Islet precursor cell (in vitro differentiated cells): ENCODE measurements around the gene EFCAB14.
"Not testable (repeated sequence)": the region's sequence is repeated elsewhere in the genome, so short reads cannot be mapped to it uniquely, and the experiment has no call there.

Source experiments
- DNase-seq: peaks from one replicate; pipeline ENCODE4 v3.0.0-alpha.2; 2018

The EFCAB14 gene

DNA sequence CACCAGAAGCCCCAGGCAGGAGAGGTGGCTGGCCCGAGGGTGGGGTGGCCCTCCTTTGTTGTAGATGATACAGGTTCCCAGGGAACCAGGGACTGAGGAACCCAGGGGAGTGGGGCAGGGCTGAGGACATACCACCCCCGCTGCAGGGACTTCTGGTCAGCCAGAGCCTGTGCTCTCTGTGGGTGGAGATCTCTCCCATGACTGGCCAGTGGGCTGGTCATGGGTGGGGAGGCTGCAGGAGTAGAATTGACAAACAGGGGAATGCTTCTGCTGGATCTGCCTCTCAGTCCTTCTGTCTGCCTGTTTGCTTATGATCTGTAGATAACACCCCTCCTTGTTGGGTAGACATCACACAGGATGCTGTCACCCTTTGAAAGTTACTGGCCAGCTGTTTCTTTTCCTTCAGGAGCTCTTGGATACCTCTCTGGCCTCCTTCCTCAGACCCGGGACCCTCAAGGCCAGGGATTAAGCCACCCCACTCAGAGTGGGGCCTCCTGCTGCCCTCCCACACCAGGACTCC is 2.8 kb upstream of the EFCAB14 start:
- DNase-seq: no peak

- DNase-seq: no peak
These were observed 2.3 kb upstream of the EFCAB14 start for GRCh38 chr1:46721204-46721603.

GRCh38 chr1:46720319-46720718 is 1.4 kb upstream of the EFCAB14 start:
- DNase-seq: not testable (repeated sequence)

DNA sequence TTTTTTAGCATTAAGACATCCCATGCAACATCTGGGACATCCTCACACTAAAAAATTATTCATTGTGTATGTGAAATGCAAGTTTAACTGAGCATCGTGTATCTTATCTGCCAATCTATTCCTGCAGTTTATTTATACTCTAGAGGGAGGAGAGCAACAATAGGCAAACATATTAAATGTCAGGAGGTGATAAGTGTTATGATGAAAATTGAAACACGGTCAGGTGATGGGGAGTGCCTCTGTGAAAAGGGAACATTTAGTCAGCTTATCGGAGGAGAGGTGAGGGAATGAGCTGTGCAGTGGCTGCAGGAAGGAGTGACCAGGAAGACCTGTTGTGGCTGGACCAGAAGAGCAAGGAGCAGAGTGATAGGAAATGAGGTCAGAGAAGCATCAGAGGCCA is 775 bp upstream of the EFCAB14 start:
- peak; percentile 59 for DNase-seq

GRCh38 chr1:46718340-46718726 is 581 bp downstream of the EFCAB14 start:
- no peak for DNase-seq

GRCh38 chr1:46717654-46718053 is 1.3 kb downstream of the EFCAB14 start:
- no peak for DNase-seq

DNA sequence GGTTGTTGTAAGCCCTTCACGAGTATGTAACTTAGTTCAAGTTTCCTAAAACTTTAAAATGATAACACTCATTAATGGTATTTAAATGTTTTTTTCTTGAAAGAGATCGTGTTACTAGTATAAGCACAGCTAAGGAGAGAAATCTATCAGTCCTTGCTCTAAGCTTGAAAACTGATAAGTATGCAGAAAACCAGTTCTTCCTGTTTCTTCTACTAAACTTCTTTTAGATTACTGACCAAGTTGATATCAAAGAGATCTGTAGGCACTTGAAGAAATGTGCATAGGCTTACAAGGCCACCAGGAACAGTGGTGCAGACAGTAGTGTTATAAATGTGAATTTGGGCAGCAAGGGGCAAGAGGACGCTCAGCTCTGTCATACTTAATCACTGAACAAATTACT is 3.9 kb downstream of the EFCAB14 start:
- DNase-seq: no peak

DNA sequence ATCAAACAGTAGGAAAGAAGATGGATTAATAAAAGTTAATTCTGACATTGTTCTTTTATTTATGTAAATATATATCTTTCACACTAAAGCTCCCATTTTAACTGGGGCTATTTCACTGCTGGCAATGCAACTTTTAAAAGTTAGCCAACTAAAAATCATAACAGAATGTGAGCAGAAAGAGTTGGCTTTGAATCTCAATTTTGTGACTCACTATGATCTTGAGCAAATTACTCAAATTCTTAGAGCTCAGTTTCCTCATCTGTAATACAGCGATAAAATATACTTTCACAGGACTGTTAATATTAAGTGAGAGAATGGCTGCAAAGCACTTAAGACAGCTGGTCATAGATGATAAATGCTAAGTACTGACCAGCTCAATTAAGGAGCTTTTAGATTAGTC is 10.8 kb downstream of the EFCAB14 start:
- DNase-seq: no peak

DNA sequence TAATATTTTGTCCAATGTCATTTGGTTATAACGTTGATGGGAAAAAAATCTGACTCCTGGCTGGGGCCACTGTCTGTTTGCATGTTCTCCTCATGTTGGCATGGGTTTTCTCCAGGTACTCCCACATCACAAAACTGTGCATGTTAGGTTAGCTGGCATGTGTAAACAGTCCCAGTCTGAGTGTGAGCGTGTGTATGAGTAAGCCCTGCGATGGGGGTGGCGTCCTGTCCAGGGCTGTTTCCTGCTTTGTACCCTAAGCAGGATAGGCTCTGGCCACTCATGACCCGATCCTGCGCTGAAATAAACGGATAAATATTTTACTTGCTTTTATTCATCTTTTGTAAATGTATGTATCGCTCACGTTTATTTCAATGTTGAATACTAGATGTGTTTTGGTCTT is 13.5 kb downstream of the EFCAB14 start:
- no peak for DNase-seq

DNA sequence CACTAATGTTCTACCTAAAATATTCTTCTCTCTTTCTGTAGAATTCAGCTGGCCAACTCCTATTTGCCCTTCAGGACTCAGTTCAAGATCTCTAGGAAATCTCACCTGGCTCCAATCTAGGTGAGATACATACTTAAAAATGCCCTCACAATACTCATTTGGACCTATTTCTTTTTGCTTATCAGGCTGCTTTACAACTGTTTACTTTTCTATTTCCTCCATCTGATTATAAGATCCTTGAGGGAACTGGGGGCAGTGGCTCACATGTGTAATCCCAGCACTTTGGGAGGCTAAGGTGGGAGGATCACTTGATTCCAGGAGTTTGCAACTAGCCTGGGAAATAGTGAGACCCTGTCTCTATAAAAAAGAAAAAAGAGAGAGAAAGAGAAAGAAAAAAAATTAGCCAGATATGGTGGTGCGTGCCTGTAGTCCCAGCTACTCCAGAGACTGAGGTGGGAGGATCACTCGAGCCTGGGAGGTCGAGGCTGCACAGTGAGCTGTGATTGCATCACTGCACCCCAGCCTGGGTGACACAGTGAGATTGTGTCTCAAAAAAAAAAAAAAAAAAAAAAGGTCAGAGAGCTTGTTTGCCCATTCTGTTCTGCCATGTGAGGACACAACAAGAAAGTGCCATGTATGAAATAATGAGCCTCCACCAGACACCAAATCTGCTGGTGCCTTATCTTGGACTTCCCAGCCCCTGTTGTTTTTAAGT is 14.8 kb downstream of the EFCAB14 start:
- no peak for DNase-seq

- no peak for DNase-seq
These were observed 19.2 kb downstream of the EFCAB14 start for GRCh38 chr1:46699666-46700065.

GRCh38 chr1:46697053-46697452 is 21.9 kb downstream of the EFCAB14 start:
- no peak for DNase-seq

DNA sequence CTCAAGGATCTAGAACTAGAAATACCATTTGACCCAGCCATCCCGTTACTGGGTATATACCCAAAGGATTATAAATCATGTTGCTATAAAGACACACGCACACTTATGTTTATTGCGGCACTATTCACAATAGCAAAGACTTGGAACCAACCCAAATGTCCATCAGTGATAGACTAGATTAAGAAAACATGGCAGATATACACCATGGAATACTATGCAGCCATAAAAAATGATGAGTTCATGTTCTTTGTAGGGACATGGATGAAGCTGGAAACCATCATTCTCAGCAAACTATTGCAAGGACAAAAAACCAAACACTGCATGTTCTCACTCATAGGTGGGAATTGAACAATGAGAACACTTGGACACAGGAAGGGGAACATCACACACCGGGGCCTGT is 24.2 kb downstream of the EFCAB14 start:
- not testable (repeated sequence) for DNase-seq

- DNase-seq: no peak
These were observed 25.8 kb downstream of the EFCAB14 start for GRCh38 chr1:46692811-46693770.

DNA sequence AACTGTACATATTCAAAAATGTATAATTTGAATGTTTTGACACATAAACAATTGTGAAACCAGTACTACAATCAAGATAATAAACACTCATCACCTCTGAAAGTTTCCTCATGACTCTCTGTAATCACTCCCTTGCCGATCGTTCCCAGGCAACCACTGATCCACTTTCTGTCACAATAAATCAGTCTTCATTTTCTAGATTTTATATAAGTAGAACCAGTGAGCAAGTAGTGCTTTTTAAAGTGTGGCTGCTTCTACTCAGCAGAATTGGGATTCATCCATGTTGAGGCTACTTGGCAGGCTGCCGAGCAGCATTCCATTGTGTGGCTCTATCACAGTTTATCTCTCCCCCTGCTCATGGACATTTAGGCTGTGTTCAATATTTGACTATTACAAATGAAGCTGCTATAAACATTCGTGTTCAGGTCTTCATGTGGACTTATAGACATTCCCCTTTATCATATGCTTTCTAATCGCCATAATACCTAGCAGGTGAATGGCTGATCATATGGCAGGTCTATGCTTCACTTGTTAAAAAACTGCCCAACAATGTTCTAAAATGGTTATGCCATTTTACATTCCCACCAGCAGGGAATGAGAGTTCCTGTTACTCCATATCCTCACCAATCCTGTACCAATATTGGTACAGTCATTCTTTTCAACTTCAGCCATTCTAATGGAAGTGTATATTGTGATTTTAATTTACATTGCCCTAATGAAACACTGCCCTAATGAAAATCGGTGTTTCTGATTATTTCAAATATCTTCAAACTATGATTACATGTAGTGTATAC is 26.7 kb downstream of the EFCAB14 start:
- no peak for DNase-seq

GRCh38 chr1:46690931-46691421 is 27.9 kb downstream of the EFCAB14 start:
- no peak for DNase-seq

- DNase-seq: no peak
These were observed 29.0 kb downstream of the EFCAB14 start for GRCh38 chr1:46689897-46690296.

DNA sequence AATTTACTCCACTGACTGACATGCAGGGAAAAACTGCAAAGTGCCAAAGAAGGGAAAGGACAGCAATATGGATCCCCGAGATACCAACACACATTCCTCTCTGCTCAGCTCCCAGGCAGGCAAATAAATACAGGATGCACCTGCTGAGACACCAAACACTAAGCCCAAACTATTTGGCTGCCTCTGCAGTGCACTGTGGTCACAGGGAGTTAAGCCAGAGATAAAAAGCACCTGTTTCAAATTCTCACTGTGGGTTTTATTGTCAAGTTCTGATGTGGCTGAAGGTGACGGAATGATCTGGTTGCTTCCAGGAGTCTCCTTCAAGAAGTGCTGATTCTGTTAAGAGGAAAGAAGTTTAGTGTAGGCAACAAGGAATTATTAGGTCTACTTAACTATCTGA is 29.6 kb downstream of the EFCAB14 start:
- DNase-seq: no peak

DNA sequence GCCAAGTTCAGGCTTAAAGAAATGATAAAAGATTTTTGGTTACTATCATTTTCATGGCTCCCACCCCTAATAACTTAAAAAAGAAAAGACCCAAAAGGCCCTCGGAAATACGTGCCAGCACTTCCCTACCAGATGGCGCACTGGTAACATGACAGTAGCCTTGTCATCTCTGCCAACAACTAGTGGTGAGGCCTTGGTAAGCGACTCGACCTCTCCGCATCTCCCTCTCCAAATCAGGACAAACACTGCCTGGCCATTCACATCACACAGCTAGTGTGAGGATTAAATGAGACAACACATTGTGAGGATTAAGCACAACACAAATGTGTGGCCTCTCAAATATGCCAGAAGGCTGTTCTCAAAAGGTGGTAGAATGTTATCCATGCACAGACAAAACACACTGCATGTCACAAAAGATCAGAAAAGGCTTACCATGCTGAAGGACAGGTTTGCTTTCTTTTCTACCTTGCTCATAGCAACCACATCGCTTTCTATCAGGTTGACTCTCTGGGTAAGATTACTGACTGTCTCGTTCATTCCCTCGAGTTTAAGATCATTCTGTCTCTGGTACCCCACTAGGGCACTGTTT is 30.9 kb downstream of the EFCAB14 start:
- no peak for DNase-seq

DNA sequence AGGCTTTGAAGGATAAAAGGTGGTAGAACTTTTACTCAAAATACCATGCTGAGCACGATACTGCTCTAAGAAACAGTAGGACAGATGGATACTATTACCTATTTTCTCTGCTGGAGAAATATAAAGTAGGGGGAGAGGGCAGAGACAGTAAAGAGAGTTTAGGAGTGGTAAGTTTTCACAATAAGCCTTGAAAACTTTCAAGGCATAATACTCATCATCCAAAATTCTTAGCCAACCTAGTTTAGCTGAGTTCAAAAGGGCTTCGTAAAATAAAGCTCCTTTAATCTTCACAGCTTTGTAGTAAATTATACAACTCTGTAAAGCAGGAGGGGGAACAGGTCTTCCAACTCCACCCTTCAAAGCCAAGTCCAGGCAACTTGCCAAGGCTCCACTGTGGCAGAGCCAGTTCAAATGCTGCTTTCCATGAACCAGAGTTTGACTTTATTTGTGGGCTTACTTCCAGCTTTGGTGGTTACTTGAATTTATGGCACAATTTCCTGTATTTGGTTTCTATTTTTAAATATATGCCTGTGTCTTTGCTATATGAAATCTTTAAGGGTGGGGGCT is 31.7 kb downstream of the EFCAB14 start:
- no peak for DNase-seq

GRCh38 chr1:46686255-46686654 is 32.7 kb downstream of the EFCAB14 start:
- no peak for DNase-seq

GRCh38 chr1:46684670-46685069 is 34.2 kb downstream of the EFCAB14 start:
- no peak for DNase-seq
